ENCODE data around the gene SGSM1. TPM values are rescaled to one million over a fixed set of nuclear protein-coding genes. Genes with fewer than 3 reads are reported as not detected.

Gene SGSM1
- total and polyA plus RNA-seq, 9 of the 15 experiments (the other 6 are each of a cell fraction or from before 2014, with no cell fraction given) = not detected

DNA sequence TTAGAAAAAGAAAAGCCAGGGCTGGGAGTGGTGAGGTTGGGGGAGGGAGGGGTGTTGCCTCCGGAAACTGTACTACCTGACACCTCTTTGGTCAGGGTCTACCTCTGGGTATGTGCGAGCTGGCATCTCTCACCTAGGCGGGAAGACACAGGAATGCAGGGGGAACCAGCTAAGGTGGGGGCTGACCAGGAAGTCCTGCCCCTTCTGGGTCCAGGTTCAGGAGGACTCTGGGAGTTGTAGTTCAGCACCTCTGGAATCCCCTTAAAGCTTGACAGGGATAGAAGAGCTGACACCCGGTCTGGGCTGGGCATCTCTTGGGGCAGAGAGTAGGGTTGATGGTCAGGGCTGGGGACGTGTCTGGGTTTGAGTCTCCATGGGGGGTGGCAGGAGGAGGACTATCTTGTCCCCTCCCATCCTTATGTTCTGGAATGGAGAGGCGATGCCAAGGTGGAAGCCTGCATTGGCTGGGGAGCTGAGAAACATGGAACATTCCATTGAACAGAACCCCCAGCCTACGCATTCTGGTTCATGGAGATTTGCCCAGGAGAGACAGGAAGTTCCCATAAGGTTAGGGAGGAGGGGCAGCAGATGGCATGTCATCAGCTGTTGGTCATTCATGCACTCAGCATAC is 144.4 kb downstream of the SGSM1 start:
- FAIRE-seq (no peak), ATAC-seq (no peak), DNase-seq (ENCODE audit: extremely low read depth in 1 of 4, low spot score in 3 of 4) (no peak)
- intact Hi-C loops (cut with micrococcal nuclease) (loop anchor here (5.0 kb wide), 1 partner anchor 97 kb away; no protein-coding TSS in a partner anchor), in situ Hi-C loops (cut with MboI) (no loop called here)
- Histone ChIP-seq H4K20me1 (replicated peaks; ENCODE audit: control insufficient read depth, insufficient read depth, low read length) (no peaks in the 10 kb centered on the region), H3K9ac (ENCODE audit: insufficient read depth in 1 of 2, low read depth in 2 of 2, low read length in 2 of 2) (no peak overlapping the region), H3K27me3 (ENCODE audit: control insufficient read depth in 2 of 2, insufficient read depth in 2 of 2, low read length in 2 of 2) (peaks cover 0 to 26% of the 10 kb centered on the region in 2 experiments; a peak in 2 of 5 replicates), H3K79me2 (ENCODE audit: control insufficient read depth, insufficient read depth, low read length) (no peaks in the 10 kb centered on the region), H3K36me3 (ENCODE audit: control insufficient read depth, insufficient read depth, low read length) (no peaks in the 10 kb centered on the region), H2AFZ (ENCODE audit: low read depth, low read length) (no peak overlapping the region), H3K9me1 (ENCODE audit: control insufficient read depth, insufficient read depth, low read length) (no peaks in the 10 kb centered on the region), H3K9me3 (replicated peaks; ENCODE audit: control insufficient read depth, insufficient read depth, low read depth, low read length) (no peaks in the 10 kb centered on the region), H3K4me1 (replicated peaks in 1 of 2; ENCODE audit: control insufficient read depth in 2 of 2, insufficient read depth in 2 of 2, low read length in 2 of 2) (peaks cover 0 to 17% of the 10 kb centered on the region in 2 experiments; a peak in 3 of 5 replicates), H3K27ac (ENCODE audit: extremely low read depth, low read depth, low read length) (no peak overlapping the region), H3K4me2 (ENCODE audit: insufficient read depth, low read length) (no peak overlapping the region), H3K4me3 (no peak overlapping the region)
- TF ChIP-seq, protein P1, sequence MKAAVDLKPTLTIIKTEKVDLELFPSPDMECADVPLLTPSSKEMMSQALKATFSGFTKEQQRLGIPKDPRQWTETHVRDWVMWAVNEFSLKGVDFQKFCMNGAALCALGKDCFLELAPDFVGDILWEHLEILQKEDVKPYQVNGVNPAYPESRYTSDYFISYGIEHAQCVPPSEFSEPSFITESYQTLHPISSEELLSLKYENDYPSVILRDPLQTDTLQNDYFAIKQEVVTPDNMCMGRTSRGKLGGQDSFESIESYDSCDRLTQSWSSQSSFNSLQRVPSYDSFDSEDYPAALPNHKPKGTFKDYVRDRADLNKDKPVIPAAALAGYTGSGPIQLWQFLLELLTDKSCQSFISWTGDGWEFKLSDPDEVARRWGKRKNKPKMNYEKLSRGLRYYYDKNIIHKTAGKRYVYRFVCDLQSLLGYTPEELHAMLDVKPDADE (conservative IDR thresholded peaks at IDR 0.05; ENCODE audit: control insufficient read depth, low read depth, low read length) = no peak
- peak; percentile 44 for TF ChIP-seq HCFC1 (IDR thresholded peaks at IDR 0.05; ENCODE audit: low read depth, low read length)
- POLR2A ChIA-PET = interaction anchor here (0.6 to 1.6 kb wide), 4 partner anchors 11 to 182 kb away, joined by 3 to 4 read pairs (median 3); no protein-coding TSS in a partner anchor
- CTCF ChIA-PET (ENCODE audit: low intra/inter-chr PET ratio) = no interaction called here
- WGBS (ENCODE audit: insufficient coverage, low coverage, missing lambda C conversion rate) = 0% methylated on average over 7 of the region's 7 CpGs
- BruUV-seq (replicated peaks) = no TSS peak
